Fibroblast of lung (primary cell): ENCODE data around the gene HBP1.

Source experiments
- CTCF ChIP-seq, 2 donors: IDR thresholded peaks in 1 of 2; conservative IDR thresholded peaks in 1 of 2; 1 replicate in 1 of 2; 2 replicates in 1 of 2; pipeline ENCODE4 v1.5.1; 2011 to 2012; ENCODE audit warnings: low read length in 2 of 2, control low read depth in 1 of 2, inconsistent platforms in 1 of 2, low read depth in 1 of 2, mild to moderate bottlenecking in 1 of 2
- EZH2 ChIP-seq: IDR thresholded peaks from 2 replicates; pipeline ENCODE4 v1.5.1; 2012; ENCODE audit warnings: low read length, control low read depth, mild to moderate bottlenecking; ENCODE audit errors: missing control alignments

GRCh38 chr7:107242267-107242666 is 73.5 kb downstream of the HBP1 start:
- TF ChIP-seq CTCF (conservative IDR thresholded peaks at IDR 0.05 in 1 of 2, IDR thresholded peaks at IDR 0.05 in 1 of 2; ENCODE audit: low read depth in 1 of 2, low read length in 2 of 2) (no peak), EZH2 (no peak)
